SHP77 (cell line): ENCODE results near the gene LEFTY2.
"Not testable (repeated sequence)": the region's sequence is repeated elsewhere in the genome, so short reads cannot be mapped to it uniquely, and the experiment has no call there.

Experiments
- DNase-seq, 2 experiments: peaks; one replicate each; lab custom pipeline; 2025; lab: John Stamatoyannopoulos, UW

Gene LEFTY2, protein sequence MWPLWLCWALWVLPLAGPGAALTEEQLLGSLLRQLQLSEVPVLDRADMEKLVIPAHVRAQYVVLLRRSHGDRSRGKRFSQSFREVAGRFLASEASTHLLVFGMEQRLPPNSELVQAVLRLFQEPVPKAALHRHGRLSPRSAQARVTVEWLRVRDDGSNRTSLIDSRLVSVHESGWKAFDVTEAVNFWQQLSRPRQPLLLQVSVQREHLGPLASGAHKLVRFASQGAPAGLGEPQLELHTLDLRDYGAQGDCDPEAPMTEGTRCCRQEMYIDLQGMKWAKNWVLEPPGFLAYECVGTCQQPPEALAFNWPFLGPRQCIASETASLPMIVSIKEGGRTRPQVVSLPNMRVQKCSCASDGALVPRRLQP

DNA sequence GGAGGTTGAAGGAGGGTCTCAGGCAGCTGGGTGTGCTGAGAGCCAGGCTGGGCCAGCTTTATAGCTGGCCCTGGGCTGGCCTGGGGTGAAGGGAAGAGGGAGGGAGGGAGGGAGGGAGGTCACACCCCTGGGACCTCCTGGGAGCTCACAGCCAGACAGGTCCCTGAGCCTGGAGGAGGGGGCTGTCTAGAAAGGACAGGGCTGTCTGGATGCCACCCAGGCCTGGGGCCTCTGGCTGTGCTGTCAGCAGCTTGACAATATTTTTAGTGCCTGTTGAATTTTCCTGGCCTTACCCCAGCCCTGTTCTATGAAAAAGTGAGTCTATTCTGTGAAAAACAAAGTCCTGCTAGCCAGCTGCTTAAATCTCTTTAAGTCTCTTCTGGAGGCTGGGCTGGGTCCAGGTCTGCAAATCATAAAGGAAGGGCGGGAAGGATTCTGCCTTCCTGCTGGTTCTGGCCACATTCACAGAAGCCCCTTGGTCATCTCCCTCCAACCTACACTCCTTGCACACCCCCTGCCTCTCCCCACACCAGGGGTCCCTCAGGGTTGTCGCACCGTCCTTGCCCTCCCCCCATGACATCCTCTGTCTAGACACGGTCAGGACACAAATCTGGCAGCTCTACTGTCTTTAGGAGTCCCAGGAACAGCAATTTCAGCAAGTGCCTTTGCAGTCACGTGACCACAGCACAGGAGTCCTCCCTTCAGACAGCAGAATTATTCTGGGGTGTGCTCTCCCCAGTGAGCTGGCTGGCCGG, at the start of gene LEFTY2:
Gene LEFTY2, minus strand, starts transcription at position 34 of the 755 bp plus-strand sequence. CDS start 80 bp downstream, outside the sequence.
- no peak for DNase-seq

DNA sequence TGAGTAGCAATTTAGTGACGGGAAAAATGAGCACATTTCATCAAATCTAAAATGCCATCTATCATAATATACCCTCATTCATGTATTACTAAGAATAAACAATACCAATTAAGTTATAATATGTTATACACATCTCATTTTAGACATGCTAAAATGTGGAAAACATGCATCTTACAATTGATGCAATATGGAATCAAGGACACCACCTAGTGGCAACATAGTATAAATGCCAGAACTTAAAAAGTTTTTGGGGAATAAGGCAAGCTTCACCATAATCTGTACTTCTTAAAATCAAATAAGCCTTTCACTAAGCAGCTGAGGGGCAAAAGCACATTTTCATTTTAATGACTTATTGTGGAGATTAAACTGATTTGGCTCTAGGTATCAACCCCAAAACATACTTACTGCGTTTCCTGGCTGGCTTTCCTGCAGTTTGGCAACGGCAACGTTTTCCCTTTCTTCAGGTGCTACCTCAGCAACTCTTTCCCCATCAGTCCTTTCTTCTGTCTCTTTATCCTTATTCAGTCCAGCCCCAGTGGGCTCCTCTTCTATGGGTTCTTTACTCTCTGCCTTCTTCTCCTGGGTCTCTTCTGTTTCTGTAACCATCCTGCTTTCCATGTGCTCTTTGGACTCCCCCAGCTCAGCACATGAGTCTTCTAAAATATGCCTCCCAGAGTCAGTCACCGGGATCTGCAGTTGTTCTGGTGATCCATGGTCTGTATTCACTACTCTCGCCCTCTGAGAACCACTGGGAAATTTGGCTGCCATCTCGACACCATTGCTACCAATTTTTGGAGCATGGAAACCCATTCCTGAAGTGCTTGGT, 46.7 kb upstream of the LEFTY2 start:
- peak in 1 of 2 experiments; percentile 33 for DNase-seq

DNA sequence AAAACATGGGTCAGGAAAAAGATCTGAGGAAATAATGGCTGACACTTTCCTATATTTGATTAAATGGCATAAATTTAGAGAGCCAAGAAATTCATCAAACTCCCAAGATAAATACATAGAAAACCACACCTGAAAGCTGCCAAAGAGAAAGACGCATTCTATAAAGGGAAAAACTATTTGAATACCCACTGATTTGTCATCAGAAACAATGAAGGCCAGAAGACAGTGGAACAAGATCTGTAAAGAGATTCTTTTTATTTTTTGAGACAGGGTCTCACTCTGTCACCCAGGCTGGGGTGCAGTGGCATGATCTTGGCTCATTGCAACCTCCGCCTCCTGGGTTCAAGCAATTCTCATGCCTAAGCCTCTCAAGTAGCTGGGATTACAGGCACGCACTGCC, 40.7 kb upstream of the LEFTY2 start:
- DNase-seq, result no peak

DNA sequence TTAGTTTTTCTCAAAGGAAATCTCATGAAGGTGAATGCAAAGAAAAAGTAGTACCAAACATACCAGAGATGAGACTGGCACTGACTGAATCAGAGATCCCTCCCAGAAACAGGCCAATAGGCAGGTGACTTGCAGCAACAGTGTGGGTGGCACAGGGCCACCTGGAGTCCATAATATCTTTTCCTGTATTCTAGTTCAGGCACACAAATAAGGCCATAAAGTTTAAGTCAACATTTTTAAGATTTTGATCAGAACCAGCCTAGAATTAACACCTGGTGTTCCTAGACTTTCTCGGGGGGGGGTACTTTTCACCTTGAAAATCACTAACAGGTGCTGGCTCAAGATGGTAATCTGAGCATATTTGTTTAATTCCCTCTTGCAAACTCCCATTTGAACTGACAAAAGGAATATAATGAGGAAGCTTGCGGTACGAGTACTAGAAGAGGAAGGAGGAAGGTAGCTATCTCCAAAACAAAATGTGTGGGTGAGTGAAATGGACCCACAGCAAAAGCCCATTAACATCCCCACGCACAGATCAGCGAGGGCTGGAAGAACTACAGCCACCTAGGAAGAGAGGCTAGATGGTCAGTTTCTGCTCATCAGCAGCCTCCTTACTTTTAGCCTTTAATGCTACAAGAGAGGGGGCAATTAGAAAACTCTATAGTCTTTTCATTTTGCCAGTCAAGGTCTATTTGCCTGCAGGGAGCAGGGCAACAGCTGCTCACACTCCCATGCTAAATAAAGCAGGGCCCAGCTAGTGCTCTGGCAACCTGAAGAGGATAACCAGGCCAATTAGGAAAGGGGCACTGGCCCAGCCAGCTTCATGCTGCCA, 39.2 kb upstream of the LEFTY2 start:
- no peak for DNase-seq

DNA sequence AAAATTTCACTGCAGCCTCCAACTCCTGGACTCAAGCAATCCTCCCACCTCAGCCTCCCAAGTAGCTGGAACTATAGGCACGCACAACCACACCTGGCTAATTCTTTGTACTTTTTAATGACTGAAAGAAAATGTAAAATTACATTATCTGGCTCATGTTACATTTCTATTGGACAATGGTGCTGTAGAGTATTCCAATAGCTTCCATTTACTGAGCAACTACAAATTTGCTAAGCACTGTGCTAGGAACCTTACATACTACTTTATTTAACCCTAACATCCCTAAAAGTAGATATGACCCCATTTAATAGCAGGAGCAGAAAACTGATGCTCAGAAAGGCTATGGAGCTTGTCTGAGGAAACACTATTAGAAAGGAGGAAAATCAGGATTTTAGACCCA, 38.4 kb upstream of the LEFTY2 start:
- DNase-seq, result no peak

DNA sequence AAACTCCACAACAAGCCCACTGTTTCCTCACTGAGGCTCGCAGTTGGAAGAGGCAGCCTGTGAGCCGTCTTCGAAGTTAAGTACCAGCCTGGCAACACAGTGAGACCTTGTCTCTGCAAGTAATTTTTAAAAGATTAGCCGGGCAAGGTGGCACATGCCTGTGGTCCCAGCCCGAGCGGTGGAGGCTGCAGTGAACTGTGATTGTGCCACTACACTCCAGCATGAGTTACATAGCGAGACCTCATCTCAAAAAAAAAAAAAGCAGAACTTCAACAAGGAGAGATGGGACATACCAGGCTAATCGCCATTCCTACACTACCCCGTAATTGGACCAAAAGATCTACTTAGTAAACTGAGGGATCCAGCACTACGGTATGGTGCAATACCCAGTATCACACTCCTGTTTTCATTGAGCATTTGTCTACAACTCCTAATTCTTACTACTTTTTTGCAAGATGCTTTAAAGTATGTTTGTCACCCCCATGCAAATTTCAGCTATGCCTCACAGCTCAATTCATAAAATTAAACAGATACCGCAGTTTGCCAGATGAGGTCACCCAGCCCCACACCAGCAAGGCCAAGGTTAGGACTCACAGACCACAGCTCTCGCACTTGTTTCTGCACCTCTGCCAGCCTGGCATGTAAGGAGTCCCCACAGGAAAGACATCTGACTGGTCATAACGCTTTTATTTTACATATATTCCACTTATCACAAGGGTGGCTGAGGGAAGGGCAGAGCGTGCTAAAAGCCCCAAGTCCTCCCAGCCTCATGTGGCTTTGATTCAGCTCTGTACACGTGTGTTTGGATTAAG, 37.1 kb upstream of the LEFTY2 start:
- DNase-seq, result no peak

DNA sequence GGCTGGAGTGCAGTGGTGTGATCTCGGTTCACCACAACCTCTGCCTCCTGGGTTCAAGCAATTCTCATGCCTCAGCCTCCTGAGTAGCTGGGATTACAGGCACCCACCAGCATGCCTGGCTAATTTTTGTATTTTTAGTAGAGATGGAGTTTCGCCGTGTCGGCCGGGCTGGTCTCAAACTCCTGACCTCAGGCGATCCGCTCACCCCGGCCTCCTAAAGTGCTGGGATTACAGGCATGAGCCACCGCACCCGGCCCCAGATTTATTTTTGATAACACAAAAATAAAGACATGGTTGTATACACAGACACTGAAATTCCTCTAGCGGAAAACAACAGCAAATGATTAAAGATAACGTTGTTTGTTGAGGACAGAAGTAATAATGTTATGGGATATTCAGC, 34.1 kb upstream of the LEFTY2 start:
- DNase-seq, result not testable (repeated sequence)

DNA sequence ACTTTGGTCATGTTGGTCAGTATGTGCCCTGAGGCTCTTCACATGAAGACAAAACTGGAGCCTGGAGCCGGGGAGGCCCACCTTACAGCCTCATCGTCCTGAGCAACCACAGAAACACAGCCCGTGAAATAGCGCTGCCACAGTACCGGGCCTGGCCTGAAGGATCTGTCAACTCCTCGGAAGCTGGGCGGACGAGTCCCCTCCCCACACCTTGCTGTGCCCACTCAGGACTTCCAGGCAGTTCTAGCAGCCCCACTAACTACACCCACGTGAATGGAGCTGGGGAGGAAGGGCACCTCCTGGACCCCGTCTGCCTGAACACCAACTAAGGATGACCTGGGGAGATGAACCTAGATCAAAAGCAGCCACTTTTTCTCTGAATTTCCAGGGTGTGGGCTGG, 33.4 kb upstream of the LEFTY2 start:
- DNase-seq, result no peak

DNA sequence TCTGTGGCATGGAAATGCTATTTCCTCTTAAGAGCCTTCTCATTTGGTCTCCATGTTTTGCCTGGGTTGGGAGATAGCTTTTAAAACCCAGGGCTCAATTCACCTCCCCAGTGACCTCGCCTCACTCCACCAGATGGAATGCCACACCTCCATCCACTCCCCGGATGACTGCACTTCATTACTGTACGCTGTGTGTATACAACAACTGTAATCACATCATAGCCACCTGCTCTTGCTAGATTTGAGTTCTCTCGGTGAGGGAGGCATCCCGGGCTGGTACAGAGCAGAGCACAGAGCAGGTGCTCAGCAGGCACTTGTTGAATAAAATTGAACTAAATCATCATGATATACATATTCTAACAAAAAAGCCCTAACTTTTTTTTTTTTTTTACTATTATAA, 32.1 kb upstream of the LEFTY2 start:
- DNase-seq, result peak; percentile 81 to 86

DNA sequence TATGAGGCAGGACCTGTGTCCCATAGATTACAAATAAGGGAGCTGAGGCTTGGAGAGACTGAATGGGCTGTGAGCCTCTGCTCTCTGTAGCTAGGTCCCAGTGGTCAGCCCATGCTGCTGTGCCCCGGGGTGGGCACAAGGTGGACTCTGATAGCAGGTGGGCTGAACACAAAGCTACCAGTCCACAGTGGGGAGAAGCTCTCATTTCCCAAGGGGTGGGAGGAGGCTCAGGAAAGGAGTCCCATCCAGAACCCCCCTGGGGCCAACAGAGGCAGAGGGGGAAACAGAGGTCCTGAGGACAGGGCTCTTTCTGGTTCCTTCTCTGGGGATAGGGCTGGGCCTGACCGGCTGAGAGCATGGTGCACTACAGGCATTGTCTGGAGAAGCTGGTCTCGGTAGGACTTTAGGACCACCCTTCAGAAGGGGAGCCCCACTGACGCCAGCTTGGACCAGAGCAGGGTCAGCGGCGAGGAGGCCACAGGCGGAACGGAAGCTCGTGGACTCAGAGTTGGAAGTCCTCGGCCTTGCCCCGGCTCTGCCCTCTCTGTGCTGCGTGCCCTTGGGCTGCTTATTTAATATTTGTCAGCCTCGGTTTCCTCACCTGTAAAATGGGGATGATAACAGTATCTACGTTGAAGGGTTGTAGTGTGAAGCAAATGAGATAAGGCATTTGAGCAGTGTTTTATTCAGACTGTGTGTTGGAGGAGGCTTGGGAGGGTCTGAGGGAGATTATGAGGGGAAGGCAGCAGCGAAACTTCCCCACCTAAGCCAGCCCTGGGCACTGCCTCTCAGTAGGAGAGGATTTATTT, 31.5 kb upstream of the LEFTY2 start:
- no peak for DNase-seq

DNA sequence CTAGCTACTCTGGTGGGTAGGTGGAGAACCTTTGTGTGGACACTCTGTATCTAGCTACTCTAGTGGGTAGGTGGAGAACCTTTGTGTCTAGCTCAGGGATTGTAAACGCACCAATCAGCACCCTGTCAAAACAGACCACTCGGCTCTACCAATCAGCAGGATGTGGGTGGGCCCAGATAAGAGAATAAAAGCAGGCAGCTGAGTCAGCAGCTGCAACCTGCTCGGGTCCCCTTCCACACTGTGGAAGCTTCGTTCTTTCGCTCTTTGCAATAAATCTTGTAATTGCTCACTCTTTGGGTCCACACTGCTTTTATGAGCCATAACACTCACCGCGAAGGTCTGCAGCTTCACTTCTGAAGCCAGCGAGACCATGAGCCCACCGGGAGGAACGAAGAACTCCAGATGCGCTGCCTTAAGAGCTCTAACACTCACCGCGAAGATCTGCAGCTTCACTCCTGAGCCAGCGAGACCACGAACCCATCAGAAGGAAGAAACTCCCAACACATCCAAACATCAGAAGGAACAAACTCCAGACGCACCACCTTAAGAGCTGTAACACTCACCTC, 29.7 kb upstream of the LEFTY2 start:
- not testable (repeated sequence) for DNase-seq

DNA sequence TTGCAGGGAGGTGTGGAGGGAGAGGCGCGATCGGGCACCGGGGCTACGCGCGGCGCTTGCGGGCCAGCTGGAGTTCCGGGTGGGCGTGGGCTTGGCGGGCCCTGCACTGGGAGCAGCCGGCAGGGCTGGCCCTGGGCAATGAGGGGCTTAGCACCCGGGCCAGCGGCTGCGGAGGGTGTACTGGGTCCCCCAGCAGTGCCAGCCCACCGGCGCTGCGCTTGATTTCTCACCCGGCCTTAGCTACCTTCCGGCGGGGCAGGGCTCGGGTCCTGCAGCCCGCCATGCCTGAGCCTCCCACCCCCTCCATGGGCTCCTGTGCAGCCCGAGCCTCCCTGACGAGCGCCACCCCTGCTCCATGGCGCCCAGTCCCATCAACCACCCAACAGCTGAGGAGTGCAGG, 28.7 kb upstream of the LEFTY2 start:
- not testable (repeated sequence) for DNase-seq

DNA sequence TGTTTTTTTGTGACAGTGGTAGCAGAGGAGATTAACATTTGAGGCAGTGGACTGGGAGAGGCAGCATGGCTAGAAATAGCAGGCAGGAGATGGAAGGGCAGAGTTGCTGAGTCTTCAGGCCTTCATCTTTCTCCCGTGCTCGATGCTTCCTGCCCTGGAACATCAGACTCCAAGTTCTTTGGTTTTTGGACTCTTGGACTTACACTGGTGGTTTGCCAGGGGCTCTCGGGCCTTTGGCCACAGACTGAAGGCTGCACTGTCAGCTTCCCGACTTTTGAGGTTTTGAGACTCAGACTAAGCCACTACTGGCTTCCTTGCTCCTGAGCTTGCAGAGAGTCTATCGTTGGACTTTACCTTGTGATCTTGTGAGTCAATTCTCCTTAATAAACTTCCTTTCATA, 24.2 kb upstream of the LEFTY2 start:
- DNase-seq, result no peak

DNA sequence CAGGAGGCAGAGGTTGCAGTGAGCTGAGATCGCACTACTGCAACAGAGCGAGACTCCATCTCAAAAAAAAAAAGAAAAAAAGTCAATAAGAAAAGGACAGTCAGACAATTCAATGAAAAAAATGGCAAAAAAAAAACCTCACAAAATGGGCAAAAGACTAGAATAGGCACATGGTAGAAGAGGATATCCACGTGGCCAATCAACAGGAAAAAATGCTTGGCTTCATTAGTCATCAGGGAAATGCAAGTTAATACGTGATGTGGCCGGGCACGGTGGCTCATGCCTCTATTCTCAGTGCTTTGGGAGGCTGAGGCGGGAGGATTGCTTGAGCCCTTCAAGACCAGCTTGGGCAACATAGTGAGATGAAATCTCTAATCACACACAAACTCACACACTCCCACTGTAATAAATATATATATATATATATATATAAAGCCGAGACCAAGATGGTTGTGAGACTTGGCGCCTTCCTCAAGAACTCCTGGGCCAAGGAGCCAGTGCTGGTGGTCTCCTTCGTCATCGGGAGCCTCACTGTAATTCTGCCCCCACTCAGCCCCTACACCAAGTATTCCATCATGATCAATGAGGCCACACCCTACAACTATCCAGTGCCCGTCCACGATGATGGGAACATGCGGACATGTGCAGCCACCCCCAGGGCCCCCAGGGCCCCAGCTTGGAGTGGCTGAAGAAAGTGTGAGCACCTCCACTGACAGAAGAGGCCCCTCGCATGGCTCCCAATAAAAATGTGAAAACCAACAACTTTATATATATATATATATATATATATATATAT, 22.9 kb upstream of the LEFTY2 start:
- DNase-seq, result no peak

DNA sequence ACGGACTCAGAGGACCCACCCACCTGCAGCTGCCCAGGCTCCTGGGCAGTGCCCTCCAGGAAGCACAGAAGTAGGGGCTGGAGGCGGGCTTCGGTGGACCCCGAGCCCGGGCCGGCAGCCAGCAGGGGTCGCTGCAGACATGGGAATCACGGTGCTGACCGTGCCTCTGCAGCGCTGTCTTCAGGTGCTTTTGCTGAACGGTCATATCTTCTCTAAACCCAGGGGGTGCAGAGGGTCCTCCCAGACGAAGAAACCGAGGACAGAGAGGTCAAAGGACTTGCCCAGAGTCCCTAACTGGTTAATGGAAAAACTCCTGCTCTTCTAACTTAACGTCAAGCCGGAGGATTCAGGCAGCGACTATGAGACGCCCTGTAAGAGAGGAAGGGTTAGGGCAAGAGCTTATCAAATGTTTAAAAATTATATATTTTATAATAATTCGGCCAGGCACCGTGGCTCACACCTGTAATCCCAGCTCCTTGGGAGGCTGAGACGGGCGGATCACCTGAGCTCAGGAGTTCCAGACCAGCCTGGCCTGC, 21.5 kb upstream of the LEFTY2 start:
- DNase-seq, result no peak

DNA sequence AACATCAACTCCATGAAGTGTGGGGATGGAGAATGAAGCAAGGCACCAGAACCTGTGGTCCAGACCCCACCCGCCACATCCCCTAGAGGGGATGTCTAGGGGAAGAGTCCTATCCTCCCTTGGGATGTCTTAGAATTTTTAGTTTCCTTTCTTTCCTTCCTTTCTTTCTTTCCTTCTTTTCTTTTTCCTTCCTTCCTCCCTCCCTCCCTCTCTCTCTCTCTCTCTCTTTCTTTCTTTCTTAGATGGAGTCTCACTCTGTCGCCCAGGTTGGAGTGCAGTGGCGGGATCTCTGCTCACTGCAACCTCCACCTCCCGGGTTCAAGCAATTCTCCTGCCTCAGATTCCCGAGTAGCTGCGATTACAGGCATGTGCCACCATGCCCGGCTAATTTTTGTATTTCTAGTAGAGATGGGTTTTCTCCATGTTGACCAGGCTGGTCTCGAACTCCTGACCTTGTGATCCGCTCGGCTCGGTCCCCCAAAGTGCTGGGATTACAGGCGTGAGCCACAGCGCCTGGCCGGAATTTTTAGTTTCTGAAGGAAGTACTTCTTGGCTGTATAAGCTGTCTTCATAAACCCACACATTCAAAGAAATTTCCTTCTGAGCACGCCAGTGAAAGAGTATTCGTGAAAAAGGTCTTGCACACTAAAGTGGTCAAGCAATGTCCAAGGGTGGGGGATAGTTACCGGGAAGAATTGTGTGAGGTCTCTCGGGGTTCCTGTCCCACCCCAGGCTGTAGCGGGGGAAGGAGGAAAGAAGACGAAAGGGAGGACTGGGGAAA, 20.8 kb upstream of the LEFTY2 start:
- DNase-seq, result no peak

DNA sequence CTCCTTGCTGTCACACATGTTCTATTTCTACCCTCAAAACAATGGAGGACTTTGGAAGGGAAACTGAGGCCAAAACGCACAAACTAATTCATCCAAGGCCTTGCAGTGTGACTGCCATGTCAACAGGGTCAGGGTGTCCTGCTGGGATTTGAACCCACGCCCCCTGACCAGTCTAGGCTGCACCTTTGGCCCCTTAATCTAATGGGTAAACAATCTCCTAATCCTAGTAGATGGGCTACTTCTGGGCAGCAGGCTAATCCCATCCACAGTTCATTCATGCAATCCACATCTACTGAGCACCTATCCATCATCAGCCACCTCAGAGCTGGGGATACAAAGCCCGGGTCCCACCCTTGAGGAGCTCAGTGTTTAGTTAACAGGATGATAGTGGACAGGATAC, 17.0 kb upstream of the LEFTY2 start:
- no peak for DNase-seq

DNA sequence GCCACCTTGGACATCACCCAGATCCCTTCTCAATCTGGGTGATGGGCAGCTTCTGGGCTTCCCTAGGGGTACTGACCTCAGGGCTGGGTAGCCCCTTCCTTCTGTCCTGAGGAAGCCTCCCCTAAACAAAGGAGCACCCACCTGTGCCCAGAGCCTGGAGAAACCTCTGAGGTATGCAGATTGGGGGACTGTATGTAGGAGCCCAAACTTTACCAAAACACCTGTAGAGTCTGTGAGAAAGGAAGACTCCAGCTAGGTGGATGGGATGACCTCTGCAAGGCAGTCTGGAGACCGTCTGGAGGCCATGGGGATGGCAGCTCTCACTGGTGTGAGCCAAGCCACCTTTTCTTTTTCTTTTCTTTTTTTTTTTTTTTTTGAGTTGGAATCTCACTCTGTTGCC, 13.7 kb upstream of the LEFTY2 start:
- DNase-seq, result no peak
